Motor neuron (in vitro differentiated cells): ENCODE measurements around the gene TCFL5. TPM values are rescaled to one million over a fixed set of nuclear protein-coding genes. Genes with fewer than 3 reads are reported as not detected.

Source experiments
- ATAC-seq, 8 experiments: fragments of 200-7000 bp; cut with Tn5 transposase; replicated peaks in 6 of 8; 2 replicates each; pipeline ENCODE4 v1.8.0; 2021; ENCODE audit warnings: mild to moderate bottlenecking in 8 of 8, moderate library complexity in 8 of 8
- H3K27ac ChIP-seq, 2 donors: fragments of 250-450 bp; sonication (Bioruptor Pico); 2 replicates each; pipeline ENCODE4 v1.9.0; 2021; ENCODE audit warnings: antibody characterized with exemption in 2 of 2, mild to moderate bottlenecking in 2 of 2, moderate library complexity in 1 of 2
- H3K4me1 ChIP-seq, 2 donors: fragments of 250-450 bp; sonication (Bioruptor Pico); replicated peaks in 1 of 2; 2 replicates each; pipeline ENCODE4 v1.6.1; 2021; ENCODE audit warnings: antibody characterized with exemption in 2 of 2, mild to moderate bottlenecking in 2 of 2, moderate library complexity in 1 of 2
- H3K4me3 ChIP-seq, 5 donors: fragments of 250-450 bp; sonication (Bioruptor Pico); 2 replicates each; pipeline ENCODE4 v1.9.0; 2021; ENCODE audit warnings: antibody characterized with exemption in 5 of 5, mild to moderate bottlenecking in 5 of 5, moderate library complexity in 4 of 5
- WGBS, 10 experiments: fragments of 450-650 bp; shearing (Covaris generic); methylation state at CpG; one replicate each; pipeline ENCODE4 v1.0.0; 2022; 5-methylcytosine and 5-hydroxymethylcytosine counted together
- in situ Hi-C, 9 experiments: fragments of 400-800 bp; cut with MboI; loops; one replicate each; pipeline ENCODE4 v1.15.0; 2021; ENCODE audit warnings: low sequenced_read_pairs in 9 of 9, low pct_unique_long_range_greater_than_20kb in 2 of 9; ENCODE audit not compliant: unreplicated experiment in 9 of 9
- total RNA-seq, 8 experiments: library from RNA; unstranded; fragments of 300-600 nt; gene quantifications; 2 replicates each; pipeline versions ENCODE4 v1.2.3 to v1.2.4, GENCODE V29; 2022

The TCFL5 gene
- total RNA-seq, 8 experiments from 2014 or later = 7.0 to 14.0 (median 9.9) TPM

DNA sequence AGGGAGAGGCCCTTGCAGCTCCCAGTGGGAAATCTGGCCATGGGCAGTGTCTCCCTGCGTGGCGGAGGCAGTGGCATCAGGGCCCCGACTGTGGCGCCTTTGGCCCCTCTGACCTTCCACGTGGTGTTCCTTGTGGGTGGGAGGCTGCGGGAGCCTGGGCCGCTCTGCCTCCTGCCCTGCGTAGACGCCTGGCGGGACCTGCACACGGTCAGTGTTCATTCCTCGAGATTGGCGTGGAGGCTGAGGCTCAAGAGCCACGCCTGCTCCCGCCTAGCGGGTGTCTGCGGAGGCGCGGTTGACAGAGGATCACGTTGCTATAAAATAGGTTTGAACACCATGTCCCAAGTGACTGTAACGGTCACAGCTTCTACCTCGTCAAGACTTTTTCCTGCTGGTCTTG, 30.8 kb downstream of the TCFL5 start:
- in situ Hi-C loops = no loop called here
- H3K27ac ChIP-seq = no peak overlapping the region

DNA sequence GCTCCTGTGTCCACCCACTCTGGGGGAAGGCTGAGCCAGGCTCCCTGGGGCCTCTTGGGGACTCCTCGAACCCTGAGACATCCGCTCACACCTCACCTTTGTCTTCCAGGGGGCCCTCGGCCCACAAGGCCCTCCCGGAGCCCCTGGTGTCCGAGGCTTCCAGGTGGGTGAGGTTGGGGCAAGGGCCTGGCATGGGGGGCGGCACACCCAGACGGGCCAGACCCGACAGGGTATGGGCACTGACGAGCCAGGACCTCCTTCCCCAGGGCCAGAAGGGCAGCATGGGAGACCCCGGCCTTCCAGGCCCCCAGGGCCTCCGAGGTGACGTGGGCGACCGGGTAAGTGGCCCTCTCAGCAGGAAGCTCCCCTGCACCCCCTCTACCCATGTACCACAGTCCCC, 31.4 kb downstream of the TCFL5 start:
- H3K4me1 ChIP-seq = peaks cover 14 to 28% of the 10 kb centered on the region in 2 donors
- no CpG with 5 or more reads among the region's 14 CpGs for whole genome bisulfite sequencing, 10 experiments
- no peak overlapping the region for H3K4me3 ChIP-seq
- no peak for ATAC-seq
- no peak overlapping the region for H3K27ac ChIP-seq
- in situ Hi-C loops = no loop called here

More for the DNA sequence above, 30.8 kb downstream of the TCFL5 start:
- 70 to 98% (median 90%) methylated on average over 1 to 8 of the region's 22 CpGs; no CpG with 5 or more reads in 5 of the 10 experiments for WGBS, 10 experiments
- no peak for ATAC-seq
- Histone ChIP-seq H3K4me1 (peaks cover 11 to 23% of the 10 kb centered on the region in 2 donors), H3K4me3 (no peak overlapping the region)

GRCh38 chr20:62829231-62830230, 32.1 kb downstream of the TCFL5 start:
- peaks cover 19 to 33% of the 10 kb centered on the region in 2 donors for H3K4me1 ChIP-seq
- ATAC-seq = no peak
- WGBS, 10 experiments = 50 to 89% (median 83%) methylated on average over 1 to 16 of the region's 32 CpGs; no CpG with 5 or more reads in 6 of the 10 experiments
- in situ Hi-C loops = no loop called here
- no peak overlapping the region for H3K27ac ChIP-seq
- H3K4me3 ChIP-seq = no peak overlapping the region

- in situ Hi-C loops = no loop called here
- WGBS, 10 experiments = 80 to 93% methylated on average over 1 to 6 of the region's 29 CpGs; no CpG with 5 or more reads in 8 of the 10 experiments
- Histone ChIP-seq H3K4me3 (no peak overlapping the region), H3K4me1 (peaks cover 25 to 37% of the 10 kb centered on the region in 2 donors), H3K27ac (no peak overlapping the region)
- ATAC-seq = no peak
These were observed 33.0 kb downstream of the TCFL5 start for GRCh38 chr20:62828511-62829230.

DNA sequence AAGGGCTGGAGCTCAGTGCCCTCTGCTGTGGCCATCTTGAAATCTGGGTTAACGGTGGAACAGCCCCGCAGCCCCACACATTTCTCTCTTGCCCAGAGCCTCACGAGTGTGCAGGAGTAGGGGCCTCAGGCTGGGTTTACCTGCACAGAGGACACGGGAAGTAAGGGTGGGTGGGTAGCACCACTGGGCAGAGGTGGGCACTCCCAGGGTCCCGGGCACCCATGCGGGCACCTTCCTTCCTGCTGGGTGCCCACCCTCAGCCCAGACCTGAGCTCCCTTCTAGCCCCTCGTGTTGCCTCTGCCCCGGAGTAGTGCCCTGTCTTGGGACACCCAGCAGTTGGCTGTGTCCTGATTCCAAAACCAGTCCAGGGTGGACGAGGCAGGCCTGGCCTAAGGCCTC, 33.6 kb downstream of the TCFL5 start:
- 53 to 100% (median 84%) methylated on average over 1 to 3 of the region's 9 CpGs; no CpG with 5 or more reads in 7 of the 10 experiments for WGBS, 10 experiments
- H3K4me3 ChIP-seq = no peak overlapping the region
- in situ Hi-C loops = no loop called here
- H3K27ac ChIP-seq = no peak overlapping the region
- no peak for ATAC-seq
- H3K4me1 ChIP-seq = peaks cover 28 to 39% of the 10 kb centered on the region in 2 donors

DNA sequence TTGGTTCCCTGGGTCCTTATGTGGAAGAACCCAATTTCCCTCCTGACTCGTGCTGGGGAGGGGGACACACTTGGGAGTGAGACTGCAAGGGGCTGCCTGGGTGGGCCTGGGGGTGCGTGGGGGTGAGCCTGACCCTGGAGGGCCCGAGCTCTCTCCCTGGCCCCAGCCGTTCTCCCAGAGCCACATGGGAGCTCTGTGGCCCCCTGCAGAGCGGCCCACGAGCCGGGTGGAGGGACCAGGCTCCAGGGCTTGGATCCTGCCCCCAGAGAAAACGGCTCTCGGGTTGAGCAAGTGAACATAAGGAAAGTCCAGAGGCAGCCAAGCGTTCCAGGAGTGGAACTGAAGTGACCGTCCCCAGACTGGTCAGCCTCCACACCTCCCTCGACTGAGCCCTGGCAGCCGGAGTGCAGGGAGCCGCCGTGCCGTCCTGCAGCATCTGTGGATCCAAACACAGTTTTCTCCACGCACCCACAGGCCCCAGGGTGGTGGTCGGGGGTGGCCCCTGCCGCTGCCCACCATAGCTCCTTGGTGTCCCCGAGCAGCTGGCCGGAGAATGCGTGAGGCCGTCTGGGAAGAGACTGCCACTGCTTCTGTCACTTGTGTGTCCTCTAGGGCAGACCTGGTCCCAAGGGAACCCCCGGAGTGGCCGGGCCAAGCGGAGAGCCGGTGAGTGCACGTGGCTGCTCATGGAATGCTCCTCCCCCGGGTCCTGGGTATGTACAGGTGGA, 34.1 kb downstream of the TCFL5 start:
- H3K4me1 ChIP-seq = peaks cover 23 to 34% of the 10 kb centered on the region in 2 donors
- H3K4me3 ChIP-seq = no peak overlapping the region
- no peak overlapping the region for H3K27ac ChIP-seq
- WGBS, 10 experiments = 49 to 88% (median 69%) methylated on average over 4 to 6 of the region's 29 CpGs; no CpG with 5 or more reads in 6 of the 10 experiments
- peak in 3 of 8 experiments; percentile 10 to 25 (median 18) for ATAC-seq
- in situ Hi-C loops = no loop called here

GRCh38 chr20:62826646-62827310, 34.8 kb downstream of the TCFL5 start:
- 67 to 100% (median 88%) methylated on average over 1 to 4 of the region's 24 CpGs; no CpG with 5 or more reads in 6 of the 10 experiments for WGBS, 10 experiments
- Histone ChIP-seq H3K4me3 (no peak overlapping the region), H3K27ac (no peak overlapping the region), H3K4me1 (peaks cover 23 to 27% of the 10 kb centered on the region in 2 donors)
- no peak for ATAC-seq
- in situ Hi-C loops = no loop called here

DNA sequence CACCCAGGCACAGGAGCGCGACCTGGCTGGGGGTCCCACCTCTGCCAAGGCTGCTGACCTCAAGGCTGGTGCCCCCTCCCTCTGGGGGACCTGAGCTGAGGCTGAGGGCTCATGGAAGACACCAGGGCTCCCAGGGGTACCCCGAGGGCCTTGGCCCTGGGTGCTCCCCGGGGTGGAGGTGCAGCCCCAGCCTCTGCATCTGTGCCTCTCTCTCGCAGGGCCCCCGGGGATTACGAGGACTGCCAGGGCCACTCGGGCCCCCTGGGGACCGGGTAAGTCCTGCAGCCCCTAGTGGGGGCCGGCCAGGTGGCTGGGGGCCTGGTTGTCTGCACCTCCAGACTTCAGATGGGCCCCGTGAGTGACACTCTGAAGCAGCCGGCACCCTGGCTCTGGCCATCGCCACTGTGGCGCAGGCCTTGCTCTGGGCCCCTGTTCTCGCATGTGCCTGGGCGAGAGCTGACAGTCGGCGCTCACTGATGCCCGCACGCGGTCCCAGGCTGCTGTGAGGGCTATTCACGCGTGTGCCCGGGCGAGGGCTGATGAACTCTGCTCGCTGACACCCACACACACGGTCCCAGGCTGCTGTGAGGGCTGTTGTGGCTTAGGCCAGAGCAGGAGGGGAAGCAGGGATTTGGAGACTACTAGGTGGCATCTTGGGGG, 35.5 kb downstream of the TCFL5 start:
- in situ Hi-C loops = no loop called here
- ATAC-seq = no peak
- 60 to 92% (median 74%) methylated on average over 1 to 10 of the region's 27 CpGs; no CpG with 5 or more reads in 7 of the 10 experiments for WGBS, 10 experiments

DNA sequence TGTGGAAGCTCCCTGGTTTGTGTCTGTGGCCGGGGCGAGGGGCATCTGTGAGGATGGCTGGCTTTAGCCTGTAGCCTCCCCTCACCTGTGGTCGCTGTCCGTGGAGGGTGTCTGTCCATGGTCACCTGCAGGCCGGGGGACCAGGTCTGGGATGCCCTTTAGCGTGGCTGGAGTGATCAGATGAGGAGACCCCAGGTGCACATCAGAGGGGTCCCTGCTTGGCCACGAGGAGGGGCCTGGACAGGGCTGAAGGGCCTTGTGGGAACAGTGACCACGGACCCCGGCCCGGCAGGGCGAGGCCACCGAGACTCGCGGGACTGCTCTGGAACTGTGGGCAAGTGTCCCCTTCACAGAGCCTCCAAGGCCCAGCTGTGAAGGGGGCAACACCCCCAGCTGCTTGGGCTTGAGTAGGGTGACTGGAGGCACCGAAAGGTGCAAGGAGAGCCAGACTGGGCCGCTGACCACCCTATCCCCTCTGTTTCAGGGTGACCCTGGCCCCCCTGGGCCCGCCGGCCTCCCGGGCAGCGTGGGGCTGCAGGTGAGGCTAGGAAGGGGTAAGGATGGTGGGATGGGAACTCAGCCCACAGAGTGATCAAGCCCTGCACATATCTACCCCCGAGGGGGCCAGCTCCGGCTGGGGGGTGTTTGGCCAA, 36.2 kb downstream of the TCFL5 start:
- Histone ChIP-seq H3K4me3 (no peak overlapping the region), H3K4me1 (peaks cover 23% of the 10 kb centered on the region in 2 donors), H3K27ac (no peak overlapping the region)
- in situ Hi-C loops = no loop called here
- 30 to 91% (median 75%) methylated on average over 2 to 5 of the region's 22 CpGs; no CpG with 5 or more reads in 6 of the 10 experiments for WGBS, 10 experiments
- peak in 1 of 8 experiments; percentile 6 for ATAC-seq

More for the DNA sequence above, 35.5 kb downstream of the TCFL5 start:
- H3K4me1 ChIP-seq = peaks cover 23% of the 10 kb centered on the region in 2 donors
- no peak overlapping the region for H3K4me3 ChIP-seq
- no peak overlapping the region for H3K27ac ChIP-seq

- ATAC-seq = peak; percentile 45 to 84 (median 54)
- WGBS, 10 experiments = 60 to 86% methylated on average over 1 to 2 of the region's 36 CpGs; no CpG with 5 or more reads in 8 of the 10 experiments
- in situ Hi-C loops = no loop called here
- Histone ChIP-seq H3K4me3 (no peak overlapping the region), H3K27ac (peak overlapping the region in 1 of 2 donors; percentile 39), H3K4me1 (peaks cover 23% of the 10 kb centered on the region in 2 donors)
These were observed 36.9 kb downstream of the TCFL5 start for GRCh38 chr20:62824476-62825332.
